CD4-positive, alpha-beta T cell treated with Interleukin-17A for 1 hour (primary cell): ENCODE results near the gene SRPK2.
"Not testable (repeated sequence)": the region's sequence is repeated elsewhere in the genome, so short reads cannot be mapped to it uniquely, and the experiment has no call there.

Experiments
- DNase-seq: peaks from one replicate; pipeline ENCODE4 v3.0.0-alpha.2; 2020

SRPK2 gene

DNA sequence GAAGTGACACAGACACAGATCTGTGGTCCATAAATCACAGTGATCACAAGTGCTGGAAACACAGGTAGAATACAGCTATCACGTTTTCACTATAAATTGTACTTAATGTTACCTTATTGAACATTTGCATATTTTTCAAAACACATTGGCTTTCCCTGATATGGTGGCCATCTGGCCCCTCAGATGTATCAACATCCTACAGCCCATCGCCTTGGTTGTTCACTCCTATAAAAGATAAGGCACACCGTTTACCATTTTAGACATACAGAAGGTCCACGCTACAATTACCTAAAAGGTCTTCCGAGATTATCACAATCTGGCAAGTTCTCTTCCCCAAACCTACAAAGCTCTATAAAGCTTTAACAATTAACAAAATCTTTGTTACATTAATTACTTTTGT lies 91.4 kb downstream of the SRPK2 start:
- DNase-seq: no peak

DNA sequence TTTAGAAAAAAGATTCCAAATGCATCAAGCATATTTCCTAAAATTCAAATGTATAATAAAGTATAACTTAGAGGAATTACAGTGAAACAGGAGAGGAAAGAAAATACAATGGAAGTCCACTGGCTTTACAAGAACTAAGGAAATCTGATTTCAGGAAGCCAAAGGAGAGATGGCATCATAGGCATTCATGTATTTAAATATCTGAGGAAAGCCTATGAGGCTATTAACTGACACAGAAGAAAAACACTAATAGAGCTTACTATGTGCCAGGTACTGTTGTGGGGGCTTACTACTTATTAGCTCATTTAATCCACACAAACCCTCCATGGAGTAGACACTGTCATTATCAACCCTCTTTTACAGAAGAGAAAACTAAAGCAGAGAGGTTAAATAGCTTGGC lies 92.2 kb downstream of the SRPK2 start:
- DNase-seq: no peak

DNA sequence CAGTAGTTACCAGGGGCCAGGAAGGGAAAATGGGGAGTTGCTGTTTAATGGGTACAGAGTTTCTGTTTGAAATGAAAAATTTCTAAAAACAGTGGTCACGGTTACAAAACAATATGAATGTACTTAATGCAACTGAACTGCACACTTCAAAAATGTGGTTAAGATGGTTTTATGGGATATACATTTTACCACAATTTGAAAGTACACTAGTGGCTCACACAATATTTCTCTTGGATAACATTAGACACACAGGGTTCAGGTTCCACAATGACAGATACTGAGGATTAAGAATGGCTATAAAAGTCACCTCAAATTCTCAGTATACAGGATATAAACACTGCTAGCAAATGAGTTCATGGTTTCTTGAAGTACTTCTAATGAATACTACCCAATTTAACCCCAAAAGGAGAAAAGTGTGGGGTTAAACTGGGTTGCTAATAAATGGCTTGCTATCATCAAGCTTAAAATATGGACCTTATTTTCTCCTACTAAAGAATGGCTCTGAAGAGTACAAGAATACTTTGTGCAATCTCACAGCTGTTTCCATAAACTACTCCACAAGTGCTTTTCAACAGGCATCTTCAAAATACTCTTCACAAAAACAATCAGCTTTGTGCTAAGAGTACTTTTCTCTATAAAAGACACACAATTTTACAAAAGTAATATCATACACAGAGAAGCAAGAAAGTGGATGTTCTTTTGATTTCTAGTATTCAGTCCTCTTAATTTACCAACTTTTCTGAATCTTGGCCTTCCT lies 92.9 kb downstream of the SRPK2 start:
- DNase-seq: no peak

DNA sequence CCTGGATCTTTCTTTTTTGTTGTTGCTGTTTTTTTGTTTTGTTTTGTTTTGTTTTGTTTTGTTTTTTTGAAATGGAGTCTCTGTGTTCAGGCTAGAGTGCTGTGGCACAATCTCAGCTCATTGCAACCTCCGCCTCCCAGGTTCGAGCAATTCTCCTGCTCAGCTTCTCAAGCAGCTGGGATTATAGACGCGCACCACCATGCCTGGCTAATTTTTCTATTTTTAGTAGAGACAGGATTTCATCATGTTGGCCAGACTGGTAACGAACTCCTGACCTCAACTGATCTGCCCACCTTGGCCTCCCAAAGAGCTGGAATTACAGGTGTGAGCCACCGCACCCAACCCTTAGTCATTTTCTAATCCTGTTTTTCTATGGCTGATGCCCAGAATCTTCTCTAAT lies 94.2 kb downstream of the SRPK2 start:
- not testable (repeated sequence) for DNase-seq

DNA sequence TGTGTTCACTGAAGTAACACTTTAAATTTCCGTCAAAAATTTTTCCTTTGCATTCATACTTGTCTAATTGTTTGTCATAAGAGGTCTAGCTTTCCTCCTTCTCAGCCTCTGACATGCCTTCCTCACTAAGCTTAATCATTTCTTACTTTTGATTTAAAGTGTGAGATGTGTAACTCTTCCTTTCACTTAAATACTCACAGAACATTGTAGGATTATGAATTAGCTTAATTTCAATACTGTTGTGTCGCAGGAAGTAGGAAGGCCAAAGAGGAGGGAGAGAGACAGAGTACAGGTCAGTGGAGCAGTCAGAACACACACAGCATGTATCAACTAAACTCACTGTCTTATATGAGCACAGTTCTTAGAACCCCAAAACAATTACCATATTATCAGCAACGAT lies 99.0 kb downstream of the SRPK2 start:
- DNase-seq: no peak

DNA sequence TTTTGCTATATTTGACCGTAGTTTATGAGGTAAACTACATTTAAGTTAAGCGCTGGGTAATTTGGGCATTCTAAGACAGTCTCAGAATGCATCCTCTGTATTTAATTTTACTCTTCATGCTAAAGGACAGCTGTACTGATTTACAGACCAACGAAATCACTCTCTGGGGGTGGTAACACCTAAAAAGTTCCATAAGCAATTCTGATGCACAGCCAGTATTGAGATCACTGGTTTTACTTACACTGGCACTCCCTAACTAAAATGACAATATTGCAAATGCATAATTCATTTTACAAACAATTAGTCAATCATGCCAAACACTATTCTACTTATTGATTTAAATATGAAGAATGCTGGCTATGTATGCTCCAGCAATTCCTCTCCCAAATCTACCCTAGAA lies 102.3 kb downstream of the SRPK2 start:
- no peak for DNase-seq

DNA sequence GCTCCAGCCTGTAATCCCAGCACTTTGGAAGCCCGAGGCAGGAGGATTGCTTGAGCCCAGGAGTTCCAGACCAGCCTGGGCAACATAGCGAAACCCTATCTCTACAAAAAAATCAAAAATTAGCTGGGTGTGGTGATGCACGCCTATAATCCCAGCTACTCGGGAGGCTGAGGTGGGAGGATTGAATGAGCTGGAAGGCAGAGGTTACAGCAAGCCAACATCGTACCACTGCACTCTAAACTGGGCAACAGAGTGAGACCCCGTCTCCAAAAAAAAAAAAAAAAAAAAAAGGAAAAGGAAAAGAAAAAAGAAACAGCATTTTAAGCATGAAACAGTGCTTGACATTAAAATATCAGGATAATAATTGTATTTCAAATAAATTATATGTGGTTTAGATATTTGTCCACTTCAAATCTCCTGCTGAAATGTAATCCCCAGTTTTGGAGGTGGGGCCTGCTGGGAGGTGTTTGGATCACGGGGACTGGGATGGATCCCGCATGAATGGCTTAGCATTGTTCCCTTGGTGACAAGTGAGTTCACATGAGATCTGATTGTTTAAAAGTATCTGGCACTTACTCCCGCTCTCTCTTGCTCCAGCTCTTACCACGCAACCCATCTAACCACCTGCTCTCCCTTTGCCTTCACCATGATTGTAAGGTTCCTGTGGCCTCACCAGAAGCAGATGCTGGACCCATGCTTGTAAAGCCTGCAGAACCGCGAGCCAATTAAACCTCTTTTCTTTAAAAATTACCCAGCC lies 103.4 kb downstream of the SRPK2 start:
- DNase-seq: no peak

DNA sequence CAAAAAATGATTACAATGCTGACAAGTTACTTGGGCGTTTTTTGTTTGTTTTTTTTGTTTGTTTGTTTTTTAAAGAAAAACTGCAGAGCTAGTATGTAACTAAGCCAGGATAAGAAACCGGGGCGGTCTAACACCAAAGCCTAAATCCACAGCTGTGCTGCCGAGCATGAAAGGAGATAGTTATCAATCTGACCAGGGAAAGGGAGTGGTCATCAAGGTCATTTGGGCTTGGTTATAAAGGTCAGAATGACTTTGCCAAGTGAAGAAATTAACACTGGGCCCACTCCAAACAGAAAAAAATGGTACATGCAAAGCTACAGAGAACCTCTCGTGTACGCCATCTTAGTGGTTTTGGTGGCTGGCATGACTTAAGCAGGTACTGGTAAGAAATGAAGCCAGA lies 104.7 kb downstream of the SRPK2 start:
- no peak for DNase-seq

GRCh38 chr7:105281966-105282365 lies 106.8 kb downstream of the SRPK2 start:
- no peak for DNase-seq

DNA sequence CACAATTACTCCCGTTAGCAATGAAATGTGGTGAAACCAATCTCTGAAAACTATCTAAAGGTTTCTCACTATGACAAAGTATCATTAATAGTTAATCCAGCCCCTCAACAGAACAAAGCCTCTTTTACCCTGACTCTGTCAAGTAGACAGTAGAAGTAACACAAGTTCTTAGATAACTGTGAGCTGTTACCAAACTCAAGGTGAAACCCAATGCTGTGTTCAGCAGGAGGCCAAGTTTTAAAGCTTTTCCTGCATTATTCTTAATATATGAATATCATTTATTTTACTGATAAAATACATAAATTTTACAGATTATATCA lies 109.1 kb downstream of the SRPK2 start:
- no peak for DNase-seq

DNA sequence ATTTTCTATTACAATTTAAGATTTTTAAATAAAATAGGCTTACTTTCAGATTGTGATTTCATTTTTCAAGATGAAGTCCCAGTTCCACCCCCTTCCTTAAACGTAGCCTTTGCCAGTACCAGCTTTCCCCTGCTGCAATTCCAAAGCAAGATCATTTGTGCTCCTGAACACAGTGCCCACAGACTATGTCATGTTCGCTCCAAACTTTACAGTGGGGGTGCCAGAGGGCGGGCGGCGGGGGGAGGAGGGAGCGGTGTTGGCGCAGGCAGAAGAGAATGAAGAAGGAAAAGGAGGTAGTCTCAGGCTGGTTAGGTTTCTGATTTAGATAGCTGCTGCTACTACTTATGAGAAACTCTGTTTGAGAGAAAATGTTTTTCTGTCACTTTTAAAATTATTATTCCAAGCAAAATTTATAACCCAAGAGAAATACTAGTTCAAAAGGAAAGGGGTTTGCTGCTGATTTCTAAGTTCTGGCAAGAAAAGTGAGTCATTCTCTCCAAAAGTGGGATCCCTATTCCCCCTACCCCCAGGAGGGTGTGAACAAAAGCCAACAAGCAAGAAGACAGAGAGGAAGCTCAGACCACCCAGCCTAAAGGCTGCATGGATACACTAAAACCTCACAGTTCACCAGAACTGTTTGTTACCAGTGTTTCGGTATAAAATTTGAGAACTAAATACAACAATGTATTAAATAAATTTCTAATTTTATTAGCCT lies 109.6 kb downstream of the SRPK2 start:
- DNase-seq: no peak

DNA sequence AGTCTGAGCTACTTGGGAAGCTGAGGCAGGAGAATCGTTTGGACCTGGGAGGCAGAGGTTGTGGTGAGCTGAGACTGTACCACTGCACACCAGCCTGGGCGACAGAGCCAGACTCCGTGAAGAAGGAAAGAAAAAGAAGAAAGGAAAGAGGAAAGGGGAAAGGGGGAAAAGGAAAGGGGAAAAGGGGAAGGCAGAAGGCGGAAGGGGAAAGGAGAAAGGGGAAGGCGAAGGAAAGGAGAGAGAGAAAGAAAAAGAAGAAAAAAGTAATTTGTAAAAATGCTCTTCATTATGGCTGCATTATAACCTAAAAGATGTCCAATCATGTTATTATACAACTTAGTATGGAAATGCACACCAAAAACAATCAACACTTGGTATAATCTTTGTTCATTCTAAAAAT lies 110.2 kb downstream of the SRPK2 start:
- DNase-seq: no peak

- DNase-seq: no peak
Observed at GRCh38 chr7:105277341-105277740, 111.4 kb downstream of the SRPK2 start.

GRCh38 chr7:105270117-105270516 lies 118.6 kb downstream of the SRPK2 start:
- DNase-seq: no peak

DNA sequence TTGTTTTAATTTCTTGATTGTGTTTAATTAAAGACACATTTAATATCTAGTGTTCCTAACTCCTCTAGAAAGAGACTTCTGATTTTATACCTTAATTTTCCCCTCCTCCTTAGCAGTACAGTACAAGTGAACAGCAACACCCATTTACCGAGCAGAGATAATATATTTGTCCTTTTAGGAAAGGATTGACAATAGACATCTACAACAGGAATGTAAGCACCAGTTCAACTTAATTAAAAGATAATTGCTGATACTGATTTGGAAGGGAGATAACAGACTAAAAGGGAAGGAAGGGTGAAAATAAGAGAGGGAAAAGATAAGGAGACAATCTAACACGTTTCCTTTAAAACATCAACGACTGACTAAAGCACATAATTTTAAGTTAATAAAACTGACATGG lies 119.3 kb downstream of the SRPK2 start:
- peak; percentile 25 for DNase-seq

- DNase-seq: peak; percentile 59
Observed at GRCh38 chr7:105268511-105269392, 120.0 kb downstream of the SRPK2 start.

DNA sequence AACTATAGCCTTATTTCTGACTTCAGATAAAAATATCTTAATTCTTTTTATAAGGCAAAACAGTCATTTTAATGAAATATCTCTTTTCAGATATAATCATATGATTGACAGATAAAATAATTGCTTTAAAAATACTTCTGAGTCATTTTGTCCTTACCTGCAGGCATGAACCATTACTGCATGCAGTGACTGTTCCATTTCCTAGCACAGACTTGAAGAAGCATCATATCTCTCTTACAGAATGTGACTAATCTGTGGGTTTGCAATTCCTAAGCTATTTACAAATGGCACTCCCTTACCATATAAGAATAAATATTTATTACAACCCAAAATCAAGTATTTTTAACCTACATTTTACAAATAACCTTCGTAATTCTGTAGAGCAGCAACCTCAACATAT lies 120.7 kb downstream of the SRPK2 start:
- peak; percentile 21 for DNase-seq

DNA sequence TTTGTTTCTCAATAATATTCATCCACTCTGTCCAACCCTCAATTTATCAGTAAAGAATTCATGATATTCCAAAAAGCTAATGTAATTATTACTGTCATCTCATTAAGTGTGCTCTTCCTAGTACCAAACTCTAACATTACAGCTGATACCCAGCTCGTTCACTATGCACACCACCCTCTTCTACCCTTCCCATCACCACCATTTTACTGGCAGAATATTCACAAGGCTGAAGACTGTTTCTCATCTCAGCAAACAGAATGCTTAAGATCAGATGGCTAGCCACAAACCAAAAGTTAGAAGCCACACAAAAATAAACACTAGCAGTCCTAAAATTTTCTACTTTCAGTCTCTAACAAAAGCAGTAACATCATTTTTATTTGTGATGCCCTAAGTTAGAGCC lies 121.5 kb downstream of the SRPK2 start:
- DNase-seq: peak; percentile 24

DNA sequence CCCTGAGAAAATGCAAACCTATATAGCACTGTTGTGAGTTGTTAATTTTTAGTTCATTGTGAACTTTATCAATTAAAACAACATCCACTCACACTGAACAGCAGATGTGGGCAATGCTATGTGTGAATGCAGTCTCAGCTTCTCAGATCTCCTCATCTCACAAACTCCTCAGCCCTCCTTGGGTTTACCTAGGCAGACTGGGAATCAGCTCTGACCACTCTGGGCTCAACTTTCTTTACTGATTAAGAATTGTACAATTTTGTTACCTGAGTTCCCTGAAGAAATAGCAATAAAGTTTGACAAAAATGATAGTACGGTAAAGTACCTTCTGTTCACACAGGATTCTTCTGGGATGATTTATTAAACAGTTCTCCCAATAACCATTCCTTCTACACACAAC lies 124.0 kb downstream of the SRPK2 start:
- no peak for DNase-seq

DNA sequence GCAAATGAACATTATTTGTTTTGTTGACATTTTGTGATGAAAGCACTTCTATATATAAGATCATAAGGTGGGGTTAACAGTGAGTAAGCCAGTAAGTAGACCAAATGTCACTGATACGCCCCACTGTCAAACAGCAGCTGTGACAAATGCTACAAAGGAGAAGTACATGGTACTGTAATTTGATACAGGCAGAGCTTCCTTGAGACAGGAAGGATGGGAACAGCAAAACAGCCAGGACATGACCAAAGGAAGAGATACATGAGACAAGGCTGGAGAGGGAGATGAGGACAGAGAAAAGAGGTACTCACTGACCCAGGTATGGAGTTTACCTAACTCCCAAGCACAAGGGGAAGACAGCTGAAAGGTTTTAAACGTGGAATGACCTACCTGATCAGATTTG lies 127.0 kb downstream of the SRPK2 start:
- DNase-seq: no peak

- DNase-seq: not testable (repeated sequence)
Observed at GRCh38 chr7:105260201-105260871, 128.4 kb downstream of the SRPK2 start.

DNA sequence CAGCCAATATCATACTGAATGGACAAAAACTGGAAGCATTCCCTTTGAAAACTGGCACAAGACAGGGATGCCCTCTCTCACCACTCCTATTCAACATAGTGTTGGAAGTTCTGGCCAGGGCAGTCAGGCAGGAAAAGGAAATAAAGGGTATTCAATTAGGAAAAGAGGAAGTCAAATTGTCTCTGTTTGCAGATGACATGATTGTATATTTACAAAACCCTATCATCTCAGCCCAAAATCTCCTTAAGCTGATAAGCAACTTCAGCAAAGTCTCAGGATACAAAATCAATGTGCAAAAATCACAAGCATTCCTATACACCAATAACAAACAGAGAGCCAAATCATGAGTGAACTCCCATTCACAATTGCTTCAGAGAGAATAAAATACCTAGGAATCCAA lies 129.8 kb downstream of the SRPK2 start:
- DNase-seq: not testable (repeated sequence)
